ENCODE results near the gene DNA2. TPM values are rescaled to one million over a fixed set of nuclear protein-coding genes. Genes with fewer than 3 reads are reported as not detected.
"Not testable (repeated sequence)": the region's sequence is repeated elsewhere in the genome, so short reads cannot be mapped to it uniquely, and the experiment has no call there.

Gene DNA2
- 1 to 10 TPM in 1 of 3 donors, under 1 TPM in 2; 0.67 to 1.1 (median 0.93) TPM for polyA plus RNA-seq

- WGBS, 3 donors = 3 to 4% (median 3%) methylated on average over 46 of the region's 46 CpGs
- no peak within 1 kb of the TSS for H3K27ac ChIP-seq (ENCODE audit: low read depth, low read length)
These were observed at the start of gene DNA2 for GRCh38 chr10:68471586-68472408. Gene DNA2, minus strand, starts transcription at chr10:68471973. Its CDS starts 109 bp downstream, at chr10:68471864.

- WGBS, 3 donors = 94 to 96% (median 95%) methylated on average over 11 of the region's 11 CpGs
- H3K27ac ChIP-seq (ENCODE audit: low read depth, low read length) = not testable (repeated sequence)
These were observed 46.8 kb upstream of the DNA2 start for GRCh38 chr10:68518609-68519008.

GRCh38 chr10:68517188-68517587, 45.4 kb upstream of the DNA2 start:
- no peak overlapping the region for H3K27ac ChIP-seq (ENCODE audit: low read depth, low read length)

GRCh38 chr10:68516766-68517165, 45.0 kb upstream of the DNA2 start:
- WGBS, 3 donors = 51 to 68% (median 64%) methylated on average over 4 of the region's 4 CpGs
- H3K27ac ChIP-seq (ENCODE audit: low read depth, low read length) = no peak overlapping the region

More at GRCh38 chr10:68517188-68517587, 45.4 kb upstream of the DNA2 start:
- WGBS, 3 donors = 82 to 93% (median 84%) methylated on average over 5 of the region's 5 CpGs

GRCh38 chr10:68516216-68516615, 44.4 kb upstream of the DNA2 start:
- not testable (repeated sequence) for H3K27ac ChIP-seq (ENCODE audit: low read depth, low read length)

GRCh38 chr10:68508090-68508489, 36.3 kb upstream of the DNA2 start:
- WGBS, 3 donors = 86 to 92% (median 92%) methylated on average over 6 of the region's 6 CpGs
- H3K27ac ChIP-seq (ENCODE audit: low read depth, low read length) = no peak overlapping the region

More at GRCh38 chr10:68516216-68516615, 44.4 kb upstream of the DNA2 start:
- WGBS, 3 donors = 74 to 93% (median 79%) methylated on average over 2 of the region's 2 CpGs

GRCh38 chr10:68506411-68506810, 34.6 kb upstream of the DNA2 start:
- 81 to 95% (median 83%) methylated on average over 5 of the region's 5 CpGs for WGBS, 3 donors
- no peak overlapping the region for H3K27ac ChIP-seq (ENCODE audit: low read depth, low read length)

GRCh38 chr10:68502846-68503245, 31.1 kb upstream of the DNA2 start:
- WGBS, 3 donors = 80 to 95% (median 94%) methylated on average over 1 of the region's 1 CpG
- no peak overlapping the region for H3K27ac ChIP-seq (ENCODE audit: low read depth, low read length)

- 69 to 95% (median 94%) methylated on average over 7 of the region's 7 CpGs for WGBS, 3 donors
These were observed 29.9 kb upstream of the DNA2 start for GRCh38 chr10:68501691-68502090.

GRCh38 chr10:68499544-68499943, 27.8 kb upstream of the DNA2 start:
- no peak overlapping the region for H3K27ac ChIP-seq (ENCODE audit: low read depth, low read length)
- WGBS, 3 donors = 93 to 99% (median 94%) methylated on average over 6 of the region's 6 CpGs

More at GRCh38 chr10:68501691-68502090, 29.9 kb upstream of the DNA2 start:
- H3K27ac ChIP-seq (ENCODE audit: low read depth, low read length) = no peak overlapping the region

GRCh38 chr10:68496072-68496471, 24.3 kb upstream of the DNA2 start:
- WGBS, 3 donors = 30 to 52% (median 41%) methylated on average over 2 of the region's 2 CpGs
- no peak overlapping the region for H3K27ac ChIP-seq (ENCODE audit: low read depth, low read length)

GRCh38 chr10:68492118-68492517, 20.3 kb upstream of the DNA2 start:
- no peak overlapping the region for H3K27ac ChIP-seq (ENCODE audit: low read depth, low read length)
- WGBS, 3 donors = 43 to 83% (median 51%) methylated on average over 2 of the region's 2 CpGs

GRCh38 chr10:68489919-68490318, 18.1 kb upstream of the DNA2 start:
- WGBS, 3 donors = 62 to 90% (median 65%) methylated on average over 3 of the region's 3 CpGs
- no peak overlapping the region for H3K27ac ChIP-seq (ENCODE audit: low read depth, low read length)

- WGBS, 3 donors = 55 to 60% (median 58%) methylated on average over 3 of the region's 3 CpGs
- no peak overlapping the region for H3K27ac ChIP-seq (ENCODE audit: low read depth, low read length)
These were observed 2.2 kb upstream of the DNA2 start for GRCh38 chr10:68474021-68474420.

- WGBS, 3 donors = 1 to 2% (median 2%) methylated on average over 14 of the region's 14 CpGs
- H3K27ac ChIP-seq (ENCODE audit: low read depth, low read length) = no peak overlapping the region
These were observed 649 bp downstream of the DNA2 start for GRCh38 chr10:68471063-68471585.

GRCh38 chr10:68470300-68470699, 1.5 kb downstream of the DNA2 start:
- WGBS, 3 donors = 54 to 64% (median 55%) methylated on average over 6 of the region's 6 CpGs

GRCh38 chr10:68469838-68470237, 1.9 kb downstream of the DNA2 start:
- H3K27ac ChIP-seq (ENCODE audit: low read depth, low read length) = no peak overlapping the region
- 87 to 90% (median 90%) methylated on average over 4 of the region's 4 CpGs for WGBS, 3 donors

More at GRCh38 chr10:68470300-68470699, 1.5 kb downstream of the DNA2 start:
- no peak overlapping the region for H3K27ac ChIP-seq (ENCODE audit: low read depth, low read length)

- not testable (repeated sequence) for H3K27ac ChIP-seq (ENCODE audit: low read depth, low read length)
- 85 to 93% (median 90%) methylated on average over 4 of the region's 4 CpGs for WGBS, 3 donors
These were observed 7.0 kb downstream of the DNA2 start for GRCh38 chr10:68464729-68465128.

- H3K27ac ChIP-seq (ENCODE audit: low read depth, low read length) = no peak overlapping the region
- 93 to 94% (median 93%) methylated on average over 6 to 7 of the region's 7 CpGs for WGBS, 3 donors
These were observed 8.2 kb downstream of the DNA2 start for GRCh38 chr10:68463365-68464093.
